ENCODE results near the gene YBX2. TPM values are rescaled to one million over a fixed set of nuclear protein-coding genes. Genes with fewer than 3 reads are reported as not detected.
A peak's percentile ranks its signal among the peaks of the same experiment; 100 is the strongest.

YBX2 gene
- total RNA-seq, 8 experiments from 2014 or later: 0.09 to 2.4 (median 0.51) TPM

DNA sequence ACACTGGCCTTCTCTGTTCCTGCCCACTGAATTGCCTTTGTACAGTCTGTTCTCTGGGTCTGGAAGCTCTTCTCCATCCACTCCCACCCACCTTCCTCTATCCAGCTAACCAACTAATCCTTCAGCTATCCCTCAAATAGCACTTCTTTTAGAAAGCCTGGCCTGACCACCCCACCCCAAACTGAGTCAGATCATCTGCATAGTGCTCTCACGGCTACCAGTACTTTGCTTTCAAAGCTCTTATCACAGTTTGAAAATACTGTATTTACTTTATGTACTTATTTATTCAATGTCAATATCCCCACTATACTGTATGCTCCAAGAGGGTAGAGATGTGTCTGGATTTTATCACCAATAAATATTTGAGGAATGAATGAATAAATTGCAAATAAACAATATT lies 27.7 kb downstream of the YBX2 start:
- 0 to 100% (median 23%) methylated on average over 1 of the region's 1 CpG; no CpG with 5 or more reads in 2 of the 10 experiments for WGBS, 10 experiments
- Histone ChIP-seq H3K4me1 (replicated peaks in 1 of 2) (peaks cover 0 to 9% of the 10 kb centered on the region in 2 donors), H3K27ac (no peak overlapping the region), H3K4me3 (no peak overlapping the region)
- in situ Hi-C loops (cut with MboI; ENCODE audit: low pct_unique_long_range_greater_than_20kb in 2 of 9, low sequenced_read_pairs in 9 of 9, unreplicated experiment in 9 of 9): no loop called here
- ATAC-seq (replicated peaks in 6 of 8): peak in 3 of 8 experiments; percentile 21 to 91 (median 85)

DNA sequence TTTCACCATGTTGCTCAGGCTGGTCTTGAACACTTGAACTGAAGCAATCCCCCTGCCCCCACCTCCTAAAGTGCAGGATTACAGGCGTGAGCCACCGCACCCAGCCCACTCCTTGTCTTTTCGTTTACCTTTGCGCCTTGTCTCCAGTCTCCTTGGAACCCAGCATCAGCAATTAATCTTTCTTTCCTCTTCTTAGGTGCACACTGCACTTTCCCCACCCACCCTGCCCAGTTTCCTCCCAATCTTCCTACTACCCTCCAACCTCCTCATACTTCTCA lies 30.7 kb downstream of the YBX2 start:
- peaks cover 0 to 19% of the 10 kb centered on the region in 2 donors for H3K4me1 ChIP-seq (replicated peaks in 1 of 2)
- H3K27ac ChIP-seq: no peak overlapping the region
- H3K4me3 ChIP-seq: no peak overlapping the region
- ATAC-seq (replicated peaks in 6 of 8): no peak
- in situ Hi-C loops (cut with MboI; ENCODE audit: low pct_unique_long_range_greater_than_20kb in 2 of 9, low sequenced_read_pairs in 9 of 9, unreplicated experiment in 9 of 9): no loop called here
- WGBS, 10 experiments: 40% methylated on average over 2 of the region's 4 CpGs; no CpG with 5 or more reads in 9 of the 10 experiments

DNA sequence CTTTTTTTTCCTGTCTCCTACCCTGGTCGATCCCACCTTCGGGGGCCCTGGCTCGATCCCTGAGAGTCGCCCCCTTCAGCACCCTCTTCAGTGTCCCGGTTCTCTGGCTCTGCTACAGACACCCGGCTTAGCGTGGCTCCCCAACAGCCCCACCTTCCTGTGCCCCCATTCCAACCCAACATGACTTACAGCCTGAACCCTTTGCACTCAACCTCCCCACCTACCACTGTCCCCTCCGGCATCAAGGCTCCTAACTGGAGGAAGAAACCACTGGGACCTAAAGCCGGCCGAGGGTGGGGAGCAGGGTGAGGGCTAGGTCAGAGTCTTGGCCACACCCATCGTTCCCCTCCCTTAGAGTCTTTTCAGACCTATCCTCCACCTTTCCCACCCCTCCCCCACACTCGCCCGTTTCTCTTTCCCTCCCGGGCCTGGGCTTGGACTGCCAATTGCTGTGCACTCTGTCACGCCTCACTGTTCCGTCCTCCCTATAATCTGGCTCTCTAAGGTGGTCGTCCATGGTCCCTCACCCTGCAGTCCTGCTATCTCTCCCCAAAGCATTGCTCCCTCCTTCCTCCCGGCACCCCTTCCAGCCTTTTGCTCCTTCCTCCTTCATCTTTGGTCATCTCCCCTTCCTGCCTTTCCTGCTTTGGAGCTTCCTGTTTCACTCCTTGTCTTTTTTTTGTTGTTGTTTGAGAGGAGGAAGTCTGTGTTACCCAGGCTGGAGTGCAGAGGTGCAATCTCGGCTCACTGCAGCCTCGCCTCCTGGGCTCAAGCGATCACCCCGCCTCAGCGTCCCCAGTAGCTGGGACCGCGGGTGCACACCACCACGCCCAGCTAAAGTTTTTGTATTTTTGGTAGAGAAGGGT lies 31.3 kb downstream of the YBX2 start:
- Histone ChIP-seq H3K27ac (no peak overlapping the region), H3K4me3 (no peak overlapping the region), H3K4me1 (replicated peaks in 1 of 2) (peaks cover 0 to 19% of the 10 kb centered on the region in 2 donors)
- in situ Hi-C loops (cut with MboI; ENCODE audit: low pct_unique_long_range_greater_than_20kb in 2 of 9, low sequenced_read_pairs in 9 of 9, unreplicated experiment in 9 of 9): no loop called here
- ATAC-seq (replicated peaks in 6 of 8): peak in 4 of 8 experiments; percentile 10 to 27 (median 12)
- WGBS, 10 experiments: 0 to 57% (median 12%) methylated on average over 2 to 12 of the region's 26 CpGs; no CpG with 5 or more reads in 1 of the 10 experiments

DNA sequence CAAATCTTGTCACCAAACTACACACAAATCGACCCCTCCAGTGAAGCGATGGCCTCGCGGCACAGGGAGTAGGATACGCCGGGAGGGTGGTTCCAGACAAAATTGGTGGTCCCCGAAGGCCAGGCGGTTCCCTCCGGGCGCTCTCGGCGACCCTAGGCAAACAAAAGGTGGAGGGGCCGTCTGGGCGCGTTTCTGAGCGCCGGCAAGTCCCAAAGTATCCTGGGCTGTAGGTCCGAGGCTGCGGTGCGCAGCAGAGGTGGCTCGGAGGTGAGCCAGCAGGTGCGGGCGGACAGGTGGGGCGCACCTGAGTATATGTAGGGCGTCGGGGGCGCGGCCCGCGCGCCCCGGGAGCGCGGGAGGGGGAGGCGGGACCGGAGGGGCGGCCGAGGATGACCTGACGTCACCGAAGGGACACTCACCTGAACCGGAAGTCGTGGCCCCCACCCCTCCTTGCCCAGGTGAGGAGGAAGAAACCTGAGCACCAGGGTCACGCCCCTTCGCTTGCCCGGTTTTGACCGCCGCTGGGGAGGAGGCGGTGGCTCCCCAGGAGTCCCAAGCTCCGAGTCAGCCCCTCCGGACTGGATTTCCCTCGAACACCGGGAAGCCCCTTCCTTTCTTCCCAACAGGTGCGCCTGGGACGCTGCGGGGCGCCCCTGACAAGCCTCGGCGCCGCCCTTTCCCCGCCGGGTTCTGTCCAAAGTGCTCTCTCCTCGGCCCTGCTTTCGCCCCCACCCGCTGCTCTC lies 32.1 kb downstream of the YBX2 start, which contains the start of gene CLDN7:
CLDN7 (minus strand) TSS at position 287 of the 743 bp plus-strand sequence. CDS start 435 bp downstream, outside the sequence.
- WGBS, 10 experiments: 7 to 60% (median 27%) methylated on average over 1 to 17 of the region's 64 CpGs; no CpG with 5 or more reads in 4 of the 10 experiments
- Histone ChIP-seq H3K4me1 (replicated peaks in 1 of 2) (peaks cover 0 to 19% of the 10 kb centered on the region in 2 donors), H3K4me3 (peak within 1 kb of the TSS in 3 of 5 donors; percentile 8 to 21 (median 10)), H3K27ac (no peak within 1 kb of the TSS)
- no peak for ATAC-seq (replicated peaks in 6 of 8)
- in situ Hi-C loops (cut with MboI; ENCODE audit: low pct_unique_long_range_greater_than_20kb in 2 of 9, low sequenced_read_pairs in 9 of 9, unreplicated experiment in 9 of 9): no loop called here

DNA sequence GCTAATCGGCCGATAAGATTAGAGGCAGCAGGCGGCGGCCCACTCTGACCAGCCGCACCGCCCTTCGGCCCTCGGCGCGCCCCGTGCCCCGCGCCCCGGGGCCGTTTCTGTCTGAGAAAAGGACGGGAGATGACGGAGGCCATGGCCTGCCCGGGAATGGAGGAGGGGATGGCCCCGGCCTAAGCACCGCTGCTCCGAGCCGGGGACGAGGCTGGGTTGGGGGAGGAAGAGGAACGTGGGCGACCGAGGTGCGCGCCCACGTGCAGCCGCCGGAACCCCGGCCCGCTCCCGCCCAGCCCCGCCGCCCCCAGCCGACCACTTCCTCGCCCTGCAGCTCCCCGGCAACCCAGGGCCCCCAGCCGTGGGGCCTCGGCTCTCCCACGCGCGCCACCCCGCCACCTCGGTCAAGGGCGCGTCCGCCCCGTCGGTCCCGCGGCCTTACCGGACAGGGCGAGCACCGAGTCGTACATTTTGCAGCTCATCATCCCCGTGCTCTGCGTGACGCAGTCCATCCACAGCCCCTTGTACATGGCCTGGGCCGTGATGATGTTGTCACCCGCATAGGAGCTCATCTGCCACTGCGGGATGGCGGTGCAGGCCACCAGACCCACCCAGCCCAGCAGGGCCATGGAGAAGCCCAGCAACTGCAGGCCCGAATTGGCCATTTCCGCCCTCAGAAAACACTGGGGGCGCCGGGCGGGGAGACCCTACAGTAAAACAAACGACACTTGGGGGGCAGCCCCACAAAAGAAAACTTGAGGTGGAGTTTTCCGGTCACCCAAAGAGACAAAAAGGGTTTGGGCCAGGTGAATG lies 32.9 kb downstream of the YBX2 start:
- 0 to 58% (median 36%) methylated on average over 1 to 9 of the region's 71 CpGs; no CpG with 5 or more reads in 6 of the 10 experiments for WGBS, 10 experiments
- peak; percentile 41 to 64 (median 52) for ATAC-seq (replicated peaks in 6 of 8)
- in situ Hi-C loops (cut with MboI; ENCODE audit: low pct_unique_long_range_greater_than_20kb in 2 of 9, low sequenced_read_pairs in 9 of 9, unreplicated experiment in 9 of 9): no loop called here
- Histone ChIP-seq H3K4me1 (replicated peaks in 1 of 2) (peaks cover 0 to 19% of the 10 kb centered on the region in 2 donors), H3K4me3 (peak overlapping the region in 3 of 5 donors; percentile 8 to 21 (median 10)), H3K27ac (no peak overlapping the region)

DNA sequence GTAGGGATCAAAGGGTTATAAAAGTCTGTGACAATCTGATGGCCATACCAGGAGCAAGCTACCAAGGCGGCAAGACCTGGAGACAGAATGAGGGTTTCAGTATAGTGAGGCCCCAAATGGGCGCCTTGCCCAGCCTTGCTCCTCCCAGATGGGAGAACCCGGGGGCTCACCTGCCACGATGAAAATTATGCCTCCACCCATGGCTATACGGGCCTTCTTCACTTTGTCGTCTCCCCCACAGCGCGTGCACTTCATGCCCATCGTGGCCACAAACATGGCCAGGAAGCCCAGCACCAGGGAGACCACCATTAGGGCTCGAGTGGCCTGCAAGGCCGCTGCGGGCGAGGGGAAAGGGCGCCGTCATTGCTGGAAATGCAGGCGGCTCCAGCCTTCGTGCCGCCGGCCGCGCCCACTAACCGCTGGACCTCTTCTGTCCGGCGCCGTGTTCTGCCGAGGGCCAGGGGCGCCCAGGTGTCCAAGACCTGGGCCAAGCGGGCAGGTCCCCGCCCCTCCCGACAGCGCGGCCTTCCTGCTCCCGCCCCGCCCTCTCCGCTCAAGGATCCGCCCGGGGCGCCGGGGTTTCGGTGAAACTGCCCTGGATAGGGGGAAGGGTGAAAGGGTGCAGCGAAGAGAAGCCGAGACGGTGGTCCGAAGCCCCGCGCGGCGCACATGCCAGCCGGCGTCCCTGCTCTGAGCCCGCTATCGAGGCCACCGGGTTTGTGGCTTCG lies 33.6 kb downstream of the YBX2 start:
- no peak overlapping the region for H3K27ac ChIP-seq
- 0 to 100% (median 37%) methylated on average over 1 to 12 of the region's 54 CpGs; no CpG with 5 or more reads in 7 of the 10 experiments for WGBS, 10 experiments
- in situ Hi-C loops (cut with MboI; ENCODE audit: low pct_unique_long_range_greater_than_20kb in 2 of 9, low sequenced_read_pairs in 9 of 9, unreplicated experiment in 9 of 9): no loop called here
- ATAC-seq (replicated peaks in 6 of 8): peak; percentile 36 to 64 (median 49)
- peaks cover 0 to 19% of the 10 kb centered on the region in 2 donors for H3K4me1 ChIP-seq (replicated peaks in 1 of 2)
- peak overlapping the region in 3 of 5 donors; percentile 8 to 21 (median 10) for H3K4me3 ChIP-seq

DNA sequence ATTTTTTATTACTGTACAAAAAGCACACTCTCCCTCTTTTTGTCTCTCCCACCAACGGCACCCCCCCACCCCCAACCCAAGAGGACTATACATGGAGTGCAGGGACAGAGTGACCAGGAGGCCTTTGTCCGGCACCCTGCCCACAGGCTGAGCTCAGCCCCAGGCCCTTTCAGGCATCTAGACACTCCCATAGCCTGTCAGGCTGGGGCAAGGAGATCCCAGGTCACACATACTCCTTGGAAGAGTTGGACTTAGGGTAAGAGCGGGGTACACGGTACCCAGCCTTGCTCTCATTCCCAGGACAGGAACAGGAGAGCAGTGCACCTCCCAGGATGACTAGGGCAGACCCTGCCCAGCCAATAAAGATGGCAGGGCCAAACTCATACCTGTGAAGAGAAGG lies 34.3 kb downstream of the YBX2 start:
- in situ Hi-C loops (cut with MboI; ENCODE audit: low pct_unique_long_range_greater_than_20kb in 2 of 9, low sequenced_read_pairs in 9 of 9, unreplicated experiment in 9 of 9): no loop called here
- WGBS, 10 experiments: 79 to 100% (median 100%) methylated on average over 1 to 2 of the region's 4 CpGs; no CpG with 5 or more reads in 6 of the 10 experiments
- Histone ChIP-seq H3K4me1 (replicated peaks in 1 of 2) (peaks cover 0 to 19% of the 10 kb centered on the region in 2 donors), H3K4me3 (no peak overlapping the region), H3K27ac (no peak overlapping the region)
- ATAC-seq (replicated peaks in 6 of 8): peak in 4 of 8 experiments; percentile 8 to 15 (median 12)

DNA sequence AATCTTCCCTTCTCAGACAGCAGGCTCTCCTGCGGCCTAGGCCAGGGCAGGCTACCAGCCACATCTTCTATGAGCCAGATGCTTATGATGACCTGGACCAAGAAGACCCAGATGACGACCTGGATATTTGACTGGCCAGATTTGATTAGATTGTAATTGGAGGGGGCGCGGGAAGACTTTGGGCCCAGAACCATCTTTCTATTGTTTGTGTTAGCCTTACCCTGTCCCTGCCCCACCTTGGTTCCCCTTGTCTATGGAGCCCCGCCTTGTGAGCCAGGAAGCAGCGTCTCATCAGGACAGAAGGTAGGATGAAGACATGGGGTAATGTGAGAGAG lies 34.9 kb downstream of the YBX2 start:
- ATAC-seq (replicated peaks in 6 of 8): no peak
- Histone ChIP-seq H3K27ac (no peak overlapping the region), H3K4me1 (replicated peaks in 1 of 2) (peaks cover 0 to 19% of the 10 kb centered on the region in 2 donors), H3K4me3 (no peak overlapping the region)
- in situ Hi-C loops (cut with MboI; ENCODE audit: low pct_unique_long_range_greater_than_20kb in 2 of 9, low sequenced_read_pairs in 9 of 9, unreplicated experiment in 9 of 9): no loop called here
- 83 to 100% (median 88%) methylated on average over 1 to 3 of the region's 6 CpGs; no CpG with 5 or more reads in 6 of the 10 experiments for WGBS, 10 experiments

DNA sequence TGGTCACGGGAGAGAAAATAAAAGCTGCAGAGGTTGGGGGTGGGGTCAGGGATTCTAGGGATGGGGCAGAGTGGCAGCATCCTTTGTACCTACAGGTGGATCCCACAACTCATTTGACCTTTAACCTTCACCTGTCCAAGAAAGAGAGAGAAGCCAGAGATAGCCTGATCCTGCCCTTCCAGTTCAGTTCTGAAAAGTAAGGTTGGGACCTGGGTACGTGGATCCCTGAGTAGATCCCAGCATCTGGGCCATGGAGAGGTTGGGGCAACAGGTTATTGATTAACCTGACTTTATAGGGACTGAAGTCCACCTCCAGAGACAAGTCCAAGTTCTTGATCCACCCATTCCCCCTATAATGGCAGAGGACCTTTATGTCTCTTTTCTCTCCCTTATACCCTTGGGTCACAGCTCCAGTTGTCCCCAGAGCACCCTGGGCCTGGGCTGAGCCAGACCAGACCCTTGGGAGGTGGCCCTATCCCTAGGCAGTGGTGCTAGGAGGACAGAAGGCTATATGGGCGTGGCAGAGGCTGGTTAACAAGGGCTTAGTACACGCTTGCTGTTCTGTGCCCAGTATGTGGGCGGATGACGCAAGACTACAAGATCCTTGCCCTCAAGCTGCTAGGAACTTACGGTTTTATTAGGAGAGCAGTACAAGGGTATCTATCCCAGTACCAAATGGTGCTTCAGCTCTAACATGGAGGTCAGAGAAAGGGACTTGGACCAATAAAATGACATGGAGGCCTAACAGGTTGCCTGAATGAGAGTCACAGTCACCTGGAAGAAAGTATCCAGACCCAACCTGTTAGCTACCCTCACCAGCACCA lies 35.5 kb downstream of the YBX2 start:
- H3K4me3 ChIP-seq: no peak overlapping the region
- ATAC-seq (replicated peaks in 6 of 8): no peak
- no peak overlapping the region for H3K27ac ChIP-seq
- in situ Hi-C loops (cut with MboI; ENCODE audit: low pct_unique_long_range_greater_than_20kb in 2 of 9, low sequenced_read_pairs in 9 of 9, unreplicated experiment in 9 of 9): no loop called here
- peaks cover 0 to 19% of the 10 kb centered on the region in 2 donors for H3K4me1 ChIP-seq (replicated peaks in 1 of 2)
- 60 to 100% (median 88%) methylated on average over 1 to 5 of the region's 7 CpGs; no CpG with 5 or more reads in 2 of the 10 experiments for WGBS, 10 experiments

DNA sequence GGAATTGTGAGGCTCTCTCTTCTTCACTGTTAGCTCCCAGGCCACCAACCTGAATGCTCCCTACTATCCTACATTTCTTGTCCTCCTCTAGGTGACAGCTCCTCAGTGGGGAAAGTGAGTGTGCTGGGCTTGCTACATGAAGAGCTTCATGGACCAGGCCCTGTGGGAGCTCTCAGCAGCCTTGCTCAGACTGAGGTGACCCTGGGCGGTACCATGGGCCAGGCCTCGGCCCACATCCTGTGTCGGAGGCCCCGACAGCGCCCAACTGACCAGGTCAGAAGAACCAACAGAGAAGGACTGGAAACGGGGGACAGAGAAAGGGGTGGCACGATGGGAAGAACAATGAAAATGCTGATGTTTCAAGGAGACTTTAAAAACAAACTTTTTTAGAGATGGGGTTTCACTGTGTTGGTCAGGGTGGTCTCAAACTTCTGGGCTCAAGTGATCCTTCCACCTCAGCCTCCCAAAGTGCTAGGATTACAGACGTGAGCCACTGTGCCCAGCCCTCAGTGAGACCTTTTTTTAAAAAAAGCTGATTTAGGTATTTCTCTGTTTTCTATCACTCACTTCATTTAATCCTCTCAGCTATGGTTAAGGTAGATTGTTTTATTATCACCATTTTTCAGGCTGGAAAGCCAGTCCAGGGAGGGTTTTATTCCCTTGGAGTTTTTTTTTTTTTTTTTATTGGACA lies 37.5 kb downstream of the YBX2 start:
- H3K27ac ChIP-seq: no peak overlapping the region
- H3K4me1 ChIP-seq (replicated peaks in 1 of 2): peaks cover 7 to 14% of the 10 kb centered on the region in 2 donors
- H3K4me3 ChIP-seq: no peak overlapping the region
- in situ Hi-C loops (cut with MboI; ENCODE audit: low pct_unique_long_range_greater_than_20kb in 2 of 9, low sequenced_read_pairs in 9 of 9, unreplicated experiment in 9 of 9): no loop called here
- no peak for ATAC-seq (replicated peaks in 6 of 8)
- 83 to 100% (median 100%) methylated on average over 1 to 3 of the region's 8 CpGs; no CpG with 5 or more reads in 3 of the 10 experiments for WGBS, 10 experiments

DNA sequence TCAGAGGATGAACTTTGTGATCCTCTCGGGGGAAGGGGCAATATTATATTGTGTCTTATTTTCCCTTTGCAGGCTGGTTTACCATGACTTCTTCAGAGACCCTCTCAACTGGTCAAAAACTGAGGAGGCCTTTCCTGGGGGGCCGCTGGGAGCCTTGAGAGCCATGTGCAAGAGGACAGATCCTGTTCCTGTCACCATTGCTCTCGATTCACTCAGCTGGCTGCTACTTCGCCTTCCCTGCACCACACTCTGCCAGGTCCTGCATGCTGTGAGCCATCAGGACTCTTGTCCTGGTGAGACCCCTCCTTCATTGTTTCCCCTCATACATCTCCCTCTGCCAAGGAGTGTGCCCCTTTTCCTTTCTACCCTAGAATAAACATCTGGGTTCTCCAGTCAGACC lies 39.9 kb downstream of the YBX2 start:
- 63 to 100% (median 90%) methylated on average over 2 to 4 of the region's 4 CpGs for WGBS, 10 experiments
- in situ Hi-C loops (cut with MboI; ENCODE audit: low pct_unique_long_range_greater_than_20kb in 2 of 9, low sequenced_read_pairs in 9 of 9, unreplicated experiment in 9 of 9): no loop called here
- Histone ChIP-seq H3K4me3 (no peak overlapping the region), H3K4me1 (replicated peaks in 1 of 2) (peaks cover 13 to 16% of the 10 kb centered on the region in 2 donors), H3K27ac (no peak overlapping the region)
- no peak for ATAC-seq (replicated peaks in 6 of 8)

All from motor neuron (in vitro differentiated cells).